Hematopoietic multipotent progenitor cell treated with erythropoietin and hydrocortisone succinate and interleukin-3 and kit ligand, for 8 days (in vitro differentiated cells): ENCODE results near the gene PRCC.

ENCODE experiments used
- DNase-seq: peaks from one replicate; pipeline ENCODE4 v3.0.0-alpha.2; 2015

The PRCC gene

GRCh38 chr1:156767101-156767878, at the start of gene PRCC:
TSS of gene PRCC (plus strand) at chr1:156767535. CDS start at chr1:156767772, 237 bp downstream.
- DNase-seq, result peak; percentile 100

- no peak for DNase-seq
Observed at GRCh38 chr1:156721131-156721530, 46.2 kb upstream of the PRCC start.

GRCh38 chr1:156721535-156721934, 45.8 kb upstream of the PRCC start:
- DNase-seq, result no peak

DNA sequence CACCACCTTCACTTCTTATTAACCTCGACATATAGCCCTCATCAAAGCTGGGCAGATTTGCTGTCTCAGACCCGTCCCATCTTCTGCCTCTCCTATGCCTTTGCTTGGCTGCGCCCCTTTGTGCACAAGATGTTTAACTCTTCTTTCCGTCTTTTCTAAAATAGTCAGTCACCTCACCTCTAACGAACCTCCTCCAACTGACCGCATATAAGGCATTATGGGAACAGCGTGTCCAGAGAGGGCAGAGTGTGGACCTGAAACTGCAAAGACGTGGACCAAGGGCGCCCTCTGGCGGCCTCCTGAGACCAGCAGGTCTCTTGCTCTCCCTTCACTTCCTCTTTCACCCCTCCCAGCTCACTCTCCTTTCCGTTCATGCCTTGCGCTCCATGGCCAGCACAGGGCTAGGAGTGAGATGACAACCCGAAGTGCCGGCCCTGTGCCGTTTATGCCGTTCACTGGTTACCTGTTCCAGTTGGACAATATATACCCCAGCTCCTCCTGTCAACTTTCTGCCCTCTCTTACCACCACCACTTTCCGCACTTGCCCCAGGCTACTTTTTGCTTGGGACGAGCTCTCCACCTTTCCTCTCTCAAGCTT, 41.6 kb upstream of the PRCC start:
- peak; percentile 90 for DNase-seq

DNA sequence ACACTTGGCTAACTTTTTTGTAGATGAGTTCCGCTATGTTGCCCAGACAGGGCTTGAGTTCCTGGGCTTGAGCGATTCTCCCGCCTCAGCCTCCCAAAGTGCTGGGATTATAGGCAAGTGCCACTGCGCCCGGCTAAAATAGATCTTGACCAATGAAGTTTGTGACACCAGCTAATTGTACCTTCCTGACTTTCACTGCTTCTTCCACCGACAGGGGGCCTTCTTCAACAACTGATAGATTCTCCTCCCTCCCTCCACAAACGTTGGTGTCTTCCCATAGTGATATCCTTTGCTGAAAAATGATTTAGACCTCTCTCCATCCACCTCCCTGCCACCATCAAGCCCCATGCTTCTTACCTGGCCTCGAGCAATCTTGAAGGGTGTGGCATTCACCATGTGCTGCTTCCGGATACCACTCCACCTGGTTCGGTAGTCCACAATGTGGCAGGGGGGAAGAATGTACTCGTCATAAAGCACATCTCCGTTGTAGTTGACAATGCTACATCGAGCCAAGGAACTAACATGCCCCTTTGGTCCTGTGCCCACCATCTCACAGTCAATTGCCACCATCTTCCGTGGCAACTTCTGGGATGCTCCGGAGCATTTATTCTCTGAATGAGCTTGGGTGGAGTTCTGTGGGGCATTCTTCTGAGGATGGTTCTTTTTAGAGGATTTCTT, 40.6 kb upstream of the PRCC start:
- DNase-seq, result peak; percentile 86

GRCh38 chr1:156727492-156727891, 39.8 kb upstream of the PRCC start:
- no peak for DNase-seq

DNA sequence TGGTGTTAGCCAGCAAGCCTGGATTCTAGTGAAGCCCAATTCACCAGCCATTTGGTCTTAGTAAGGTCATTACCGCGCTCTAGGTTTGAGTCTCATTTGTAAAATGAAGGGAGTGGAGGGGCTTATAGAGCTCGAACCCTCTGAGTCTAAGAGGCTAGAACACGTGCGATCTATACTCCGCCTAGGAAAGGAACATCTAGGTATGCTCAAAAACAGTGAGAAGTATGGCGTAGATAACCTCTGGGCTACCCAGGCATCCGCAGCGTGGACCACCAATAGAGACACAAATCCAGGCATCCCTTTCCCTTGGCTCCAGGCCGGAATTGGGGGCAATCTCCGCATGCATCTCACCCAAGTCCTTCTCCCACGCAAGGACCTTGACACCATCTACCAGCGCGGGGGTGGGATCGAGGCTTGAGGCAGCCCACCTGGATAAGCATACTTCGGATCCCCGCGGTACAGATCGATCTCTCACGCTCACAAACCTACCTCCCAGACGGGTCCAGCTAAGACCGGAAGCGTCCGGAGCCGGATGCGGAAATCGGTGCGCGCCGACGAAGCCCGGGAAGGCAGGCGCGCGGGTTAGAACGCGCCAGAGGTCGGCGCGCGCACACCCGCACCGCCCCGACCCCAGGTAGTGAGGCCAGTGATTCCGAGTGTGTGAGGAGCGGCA, 39.3 kb upstream of the PRCC start, which contains the start of gene METTL25B:
Gene METTL25B, plus strand, starts transcription at position 544 of the 673 bp plus-strand sequence. CDS start 636 bp downstream, outside the sequence.
- peak; percentile 88 for DNase-seq

DNA sequence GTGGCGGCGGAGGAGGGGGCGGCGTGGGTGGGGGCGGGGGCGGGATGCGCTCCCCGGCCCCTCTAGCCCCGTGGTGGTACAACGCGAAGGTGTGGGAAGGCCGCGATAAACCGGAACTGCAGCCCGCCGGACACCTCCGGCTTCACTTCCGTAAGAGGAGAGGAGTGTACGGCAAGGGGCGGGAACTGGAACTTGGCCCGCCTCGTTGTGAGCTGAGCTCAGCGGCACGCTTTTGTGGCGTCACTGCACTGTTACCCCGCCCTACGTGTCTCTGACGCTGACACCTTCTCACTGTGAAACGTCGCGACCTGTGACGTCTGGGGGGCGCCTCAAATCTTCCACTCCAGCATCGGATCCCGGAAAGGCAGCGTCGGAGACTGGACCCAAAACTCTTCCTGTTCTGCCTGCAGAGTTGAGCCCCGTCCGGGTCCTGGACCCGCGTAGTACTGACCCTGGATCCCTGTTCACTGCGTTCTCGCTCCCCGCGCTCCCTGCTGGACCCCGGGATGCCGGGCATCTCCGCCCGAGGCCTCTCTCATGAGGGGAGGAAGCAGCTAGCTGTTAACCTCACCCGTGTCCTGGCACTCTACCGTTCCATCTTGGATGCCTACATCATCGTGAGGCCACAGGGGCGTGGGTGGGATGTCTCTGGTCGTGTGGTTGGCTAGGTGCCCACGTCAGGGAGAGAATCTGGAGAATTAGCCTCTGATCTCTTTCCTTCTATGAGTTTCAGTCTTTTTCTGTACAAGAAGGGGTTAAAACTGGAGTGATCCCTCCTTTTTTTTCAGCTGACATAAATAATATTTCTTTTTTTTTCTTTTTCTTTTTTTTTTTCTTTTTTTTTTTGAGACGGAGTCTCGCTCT, 38.5 kb upstream of the PRCC start, which contains the start of gene ISG20L2:
Gene ISG20L2, minus strand, starts transcription at position 168 of the 864 bp plus-strand sequence. CDS start 1,114 bp downstream, outside the sequence.
- DNase-seq, result peak; percentile 98

DNA sequence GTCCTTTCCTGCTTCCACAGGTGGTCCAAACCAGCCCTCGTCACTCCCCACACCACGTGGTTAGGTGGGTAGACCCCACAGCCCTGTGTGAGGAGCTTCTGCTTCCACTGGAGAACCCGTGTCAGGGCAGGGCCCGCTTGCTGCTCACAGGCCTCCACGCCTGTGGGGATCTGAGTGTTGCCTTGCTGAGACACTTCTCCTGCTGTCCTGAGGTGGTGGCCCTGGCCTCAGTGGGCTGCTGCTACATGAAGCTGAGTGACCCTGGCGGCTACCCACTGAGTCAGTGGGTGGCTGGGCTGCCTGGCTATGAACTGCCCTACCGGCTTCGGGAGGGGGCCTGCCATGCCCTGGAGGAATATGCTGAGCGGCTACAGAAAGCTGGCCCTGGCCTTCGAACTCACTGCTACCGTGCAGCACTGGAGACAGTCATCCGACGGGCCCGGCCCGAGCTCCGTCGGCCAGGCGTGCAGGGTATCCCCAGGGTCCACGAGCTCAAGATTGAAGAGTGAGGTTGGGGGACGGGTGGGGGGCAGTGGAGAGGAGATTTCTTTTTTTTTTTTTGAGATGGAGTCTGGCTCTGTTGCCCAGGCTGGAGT, 33.2 kb upstream of the PRCC start:
- no peak for DNase-seq

DNA sequence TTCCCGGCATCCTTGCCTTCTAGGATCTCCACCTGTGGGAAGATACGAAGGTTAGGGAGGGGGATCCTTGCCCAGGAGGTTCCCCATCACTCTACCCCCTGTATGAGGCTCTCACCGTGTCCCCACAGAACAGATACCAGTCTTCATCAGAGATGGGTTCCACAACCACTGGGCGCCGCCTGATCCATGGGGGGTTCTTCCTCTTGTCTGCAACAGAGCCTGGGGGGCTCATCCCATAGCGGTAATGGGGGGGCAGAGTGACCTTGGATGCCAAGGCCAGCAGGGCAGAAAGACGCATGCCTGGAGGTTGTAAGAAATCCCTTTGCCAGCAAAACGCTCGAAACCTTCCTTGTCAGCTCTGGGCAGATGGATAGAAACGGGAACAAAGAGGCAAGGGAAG, 28.9 kb upstream of the PRCC start:
- no peak for DNase-seq

DNA sequence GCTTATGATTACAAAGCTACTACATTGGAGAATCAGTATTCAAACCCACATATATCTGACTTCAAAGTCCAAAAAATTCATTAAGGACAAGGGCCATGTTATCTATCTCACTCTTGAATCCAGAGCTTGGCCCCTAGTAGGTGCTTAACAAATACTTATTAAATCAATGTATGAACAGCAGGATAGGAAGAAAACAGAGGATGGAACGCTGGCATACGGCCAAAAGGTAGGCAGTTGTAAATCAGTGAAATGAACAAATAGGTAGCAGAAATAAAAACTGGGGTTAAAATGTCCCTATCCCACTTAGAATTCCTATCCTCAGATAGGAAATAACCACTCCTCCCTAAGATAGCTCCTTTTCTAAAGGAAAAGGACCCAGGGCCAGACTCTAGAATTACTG, 28.4 kb upstream of the PRCC start:
- no peak for DNase-seq

GRCh38 chr1:156740237-156740740, 27.0 kb upstream of the PRCC start:
- DNase-seq, result peak; percentile 47

- DNase-seq, result peak; percentile 100
Observed at GRCh38 chr1:156740741-156741480, 26.4 kb upstream of the PRCC start, which contains the start of gene MRPL24. TSS of gene MRPL24 (minus strand) at chr1:156741088. CDS start at chr1:156738704, 2,384 bp downstream.

GRCh38 chr1:156741481-156741983, 25.8 kb upstream of the PRCC start:
- DNase-seq, result no peak

DNA sequence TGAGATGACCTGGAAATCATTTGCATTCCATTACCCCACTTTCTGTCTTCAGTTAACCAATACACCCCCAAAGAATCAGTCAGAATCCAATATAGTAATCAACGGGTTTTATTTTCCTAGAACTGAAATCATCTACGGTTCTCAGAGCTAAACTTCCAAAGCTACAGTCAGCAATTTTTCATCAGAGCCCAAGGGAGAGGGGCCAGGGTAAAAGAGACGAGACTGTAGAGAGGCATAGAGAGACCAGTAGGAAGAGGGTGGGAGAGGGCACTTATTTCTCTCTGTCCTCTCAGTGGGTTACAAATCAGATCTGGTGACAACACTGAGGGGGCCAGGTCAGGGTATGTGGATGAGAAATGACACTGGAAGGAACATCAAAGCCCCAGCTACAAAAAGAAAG, 25.3 kb upstream of the PRCC start:
- no peak for DNase-seq

- no peak for DNase-seq
Observed at GRCh38 chr1:156742801-156743200, 24.5 kb upstream of the PRCC start.

DNA sequence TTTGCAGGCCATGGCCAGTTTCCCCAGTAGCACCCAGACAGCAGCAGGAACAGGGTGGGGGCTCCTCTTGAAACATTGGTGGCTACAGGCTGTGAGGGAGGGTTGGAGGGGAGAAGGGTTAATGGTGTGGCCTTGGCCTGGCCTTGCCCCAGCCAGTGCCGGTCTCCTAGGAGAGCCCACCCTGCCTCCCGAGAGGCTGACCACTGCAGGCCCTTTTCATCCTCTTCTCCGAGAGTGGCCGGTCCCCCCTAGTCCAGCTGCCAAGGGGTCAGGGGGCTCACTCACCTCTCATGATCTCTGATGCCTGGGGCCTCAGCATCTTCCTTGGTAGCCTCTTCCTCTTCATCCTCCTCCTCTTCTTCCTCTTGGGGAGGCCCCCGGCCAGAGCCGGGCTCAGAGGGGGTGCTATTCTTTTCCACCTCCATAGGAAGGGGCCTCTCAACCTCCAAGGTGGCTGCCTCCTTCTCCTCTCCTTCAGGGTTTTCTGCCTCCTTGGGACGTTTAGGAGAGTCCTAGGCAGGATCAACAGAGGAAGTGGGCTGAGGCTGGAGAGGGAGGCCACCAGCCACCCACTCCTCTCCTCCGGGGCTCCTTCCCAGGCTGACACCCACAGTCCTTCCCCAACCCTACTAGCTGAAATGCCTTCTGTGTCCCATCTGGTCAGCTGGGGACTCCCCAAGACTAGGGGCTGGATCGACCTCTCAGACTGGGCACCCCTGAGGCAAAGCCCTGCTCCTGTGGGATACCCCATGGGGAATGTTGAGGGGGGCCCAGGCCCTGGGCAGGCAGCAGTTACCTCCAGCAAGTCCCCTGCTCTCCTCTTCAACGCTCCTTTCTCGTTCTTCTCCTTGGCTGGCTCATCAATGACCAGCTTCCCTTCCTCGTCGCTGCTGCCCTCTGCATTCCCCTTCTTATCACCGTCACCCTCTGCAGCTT, 23.7 kb upstream of the PRCC start:
- DNase-seq, result no peak

DNA sequence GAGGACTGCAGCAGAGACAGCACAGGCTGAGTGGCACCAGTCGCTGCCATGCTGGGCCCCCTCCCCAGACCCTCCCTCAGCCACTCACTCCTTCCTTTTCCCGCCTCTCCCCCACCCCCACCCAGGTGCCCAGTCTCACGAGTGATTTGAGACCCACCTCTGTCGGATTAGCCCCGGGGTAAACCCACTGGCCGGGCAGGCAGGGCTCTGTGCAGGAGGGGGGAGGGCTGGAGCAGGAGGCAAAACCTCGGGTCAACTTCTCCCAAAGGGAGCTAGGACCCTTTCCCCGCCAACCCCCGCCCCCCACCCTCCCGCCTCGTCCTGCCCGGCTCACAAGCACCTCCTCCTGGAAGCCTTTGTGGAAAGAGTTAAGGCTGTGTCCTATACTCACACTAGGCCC, 23.0 kb upstream of the PRCC start:
- DNase-seq, result no peak

GRCh38 chr1:156744786-156745419, 22.4 kb upstream of the PRCC start:
- no peak for DNase-seq
